ENCODE data around the gene ZNF821.
"Not testable (repeated sequence)": the region's sequence is repeated elsewhere in the genome, so short reads cannot be mapped to it uniquely, and the experiment has no call there.

ZNF821 gene

GRCh38 chr16:71883849-71884638 is at the start of gene ZNF821:
ZNF821 (minus strand) TSS chr16:71884182; CDS start chr16:71879946, 4,236 bp downstream.
- peak; percentile 73 for DNase-seq

- DNase-seq: no peak
Measured at GRCh38 chr16:71933017-71933416, 49.0 kb upstream of the ZNF821 start.

- DNase-seq: no peak
Measured at GRCh38 chr16:71931599-71931998, 47.6 kb upstream of the ZNF821 start.

DNA sequence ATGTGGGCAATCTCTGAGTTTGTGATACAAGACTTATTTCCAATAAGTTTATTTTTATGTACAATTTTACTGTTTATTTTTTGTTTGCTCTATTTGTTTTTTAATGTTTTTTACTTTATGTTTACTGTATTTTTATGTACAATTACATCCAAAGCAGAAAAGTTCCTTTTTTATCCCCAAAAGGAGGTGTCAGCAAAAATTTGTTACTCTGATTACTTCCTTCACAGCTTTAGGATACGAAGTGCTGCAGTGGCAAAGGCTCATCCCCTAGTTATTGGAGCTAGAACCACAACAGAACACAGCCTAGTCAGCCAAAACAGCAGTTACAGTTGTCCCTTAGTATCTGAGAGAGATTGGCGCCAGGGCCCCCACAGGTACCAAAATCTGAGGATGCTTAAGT is 47.0 kb upstream of the ZNF821 start:
- no peak for DNase-seq

- DNase-seq: no peak
Measured at GRCh38 chr16:71930013-71930563, 46.1 kb upstream of the ZNF821 start.

- peak; percentile 85 for DNase-seq
Measured at GRCh38 chr16:71929048-71929447, 45.1 kb upstream of the ZNF821 start.

- DNase-seq: no peak
Measured at GRCh38 chr16:71927787-71928186, 43.8 kb upstream of the ZNF821 start.

GRCh38 chr16:71927383-71927782 is 43.4 kb upstream of the ZNF821 start:
- DNase-seq: peak; percentile 97

GRCh38 chr16:71924710-71925109 is 40.7 kb upstream of the ZNF821 start:
- DNase-seq: no peak

GRCh38 chr16:71923941-71924690 is 40.1 kb upstream of the ZNF821 start:
- peak; percentile 68 for DNase-seq

- no peak for DNase-seq
Measured at GRCh38 chr16:71920658-71921057, 36.7 kb upstream of the ZNF821 start.

DNA sequence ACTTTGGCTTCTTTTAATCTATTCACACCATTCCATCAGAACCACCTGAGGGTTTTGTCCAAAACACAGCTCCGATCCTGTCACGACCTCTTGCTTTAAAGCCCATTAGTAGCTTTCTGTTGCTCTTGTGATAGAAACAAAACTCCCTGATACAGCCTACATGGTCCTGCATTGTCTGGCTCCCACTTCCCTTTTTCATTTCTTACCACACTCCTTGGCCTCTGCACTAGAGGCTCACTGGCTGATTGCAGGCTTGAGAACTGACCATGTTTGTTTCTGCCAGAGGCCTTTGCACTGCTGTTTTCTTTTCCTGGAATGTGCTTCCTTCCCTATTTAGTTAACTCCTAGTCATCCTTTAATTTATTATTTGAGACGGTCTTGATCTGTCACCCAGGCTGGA is 35.1 kb upstream of the ZNF821 start:
- DNase-seq: no peak

DNA sequence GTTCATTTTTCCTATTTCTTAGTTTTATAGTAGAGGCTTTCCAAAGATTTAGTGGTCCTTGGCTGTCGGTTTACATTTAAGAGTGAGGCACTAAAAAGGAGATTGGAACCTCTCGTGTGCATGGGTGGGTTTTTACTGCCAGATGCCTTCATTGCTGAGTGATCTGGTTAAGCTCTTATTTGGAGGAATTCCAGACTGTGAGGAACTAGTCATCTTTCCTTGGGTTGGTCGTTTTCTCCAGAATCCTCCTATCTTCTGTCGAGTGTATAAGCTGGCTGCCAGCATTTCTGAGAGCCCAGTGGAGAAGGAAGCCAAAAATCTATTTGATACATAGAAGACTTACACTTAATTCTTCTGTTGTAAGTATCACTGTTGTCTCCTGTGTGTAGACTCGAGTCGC is 33.9 kb upstream of the ZNF821 start:
- peak; percentile 64 for DNase-seq

GRCh38 chr16:71916397-71916920 is 32.5 kb upstream of the ZNF821 start:
- no peak for DNase-seq

GRCh38 chr16:71915350-71915749 is 31.4 kb upstream of the ZNF821 start:
- no peak for DNase-seq

- DNase-seq: no peak
Measured at GRCh38 chr16:71914802-71915201, 30.8 kb upstream of the ZNF821 start.

DNA sequence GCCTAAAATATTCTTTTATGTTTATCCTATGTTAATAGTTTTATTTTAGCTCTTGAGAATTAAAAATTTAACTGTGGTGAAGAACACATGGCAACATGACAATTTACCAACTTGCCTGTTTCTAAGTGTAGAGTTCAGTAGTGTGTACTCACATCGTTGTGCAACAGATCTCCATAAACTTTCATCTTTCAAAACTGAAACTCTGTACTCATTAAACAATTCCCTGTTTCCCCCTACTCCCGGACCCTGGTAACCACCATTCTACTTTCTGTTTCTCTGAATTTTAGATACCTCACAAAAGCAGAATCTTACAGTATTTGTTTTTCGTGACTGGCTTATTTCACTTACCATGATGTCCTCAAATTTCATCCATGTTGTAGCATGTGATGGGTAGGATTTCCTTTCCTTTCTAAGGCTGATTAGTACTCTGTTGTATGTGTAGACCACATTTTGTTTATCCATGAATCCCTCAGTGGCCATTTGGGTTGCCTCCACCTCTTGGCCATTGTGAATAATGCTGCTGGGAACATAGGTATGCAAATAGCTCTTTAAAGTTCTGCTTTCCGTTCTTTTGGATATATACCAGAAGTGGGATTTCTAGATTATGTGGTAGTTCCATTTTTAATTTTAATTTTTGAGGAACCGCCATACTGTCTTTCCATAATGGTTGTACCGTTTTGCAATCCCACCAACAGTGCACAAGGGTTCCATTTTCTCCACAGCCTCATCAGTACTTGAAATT is 28.7 kb upstream of the ZNF821 start:
- no peak for DNase-seq

DNA sequence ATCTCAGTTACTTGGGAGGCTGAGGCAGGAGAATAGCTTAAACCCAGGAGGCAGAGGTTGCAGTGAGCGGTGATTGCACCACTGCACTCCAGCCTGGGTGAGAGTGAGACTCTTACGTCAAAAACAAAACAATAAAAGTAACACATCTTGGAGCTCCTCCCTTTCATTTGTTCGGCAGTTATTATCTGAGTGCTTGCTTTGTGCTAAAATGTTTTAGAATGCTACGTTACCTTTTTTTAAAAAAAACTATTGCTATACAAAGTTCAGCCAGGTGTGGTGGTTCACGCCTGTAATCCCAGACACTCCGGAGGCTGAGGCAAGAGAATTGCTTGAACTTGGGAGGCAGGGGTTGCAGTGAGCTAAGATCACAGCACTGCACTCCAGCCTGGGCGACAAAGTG is 27.1 kb upstream of the ZNF821 start:
- no peak for DNase-seq

DNA sequence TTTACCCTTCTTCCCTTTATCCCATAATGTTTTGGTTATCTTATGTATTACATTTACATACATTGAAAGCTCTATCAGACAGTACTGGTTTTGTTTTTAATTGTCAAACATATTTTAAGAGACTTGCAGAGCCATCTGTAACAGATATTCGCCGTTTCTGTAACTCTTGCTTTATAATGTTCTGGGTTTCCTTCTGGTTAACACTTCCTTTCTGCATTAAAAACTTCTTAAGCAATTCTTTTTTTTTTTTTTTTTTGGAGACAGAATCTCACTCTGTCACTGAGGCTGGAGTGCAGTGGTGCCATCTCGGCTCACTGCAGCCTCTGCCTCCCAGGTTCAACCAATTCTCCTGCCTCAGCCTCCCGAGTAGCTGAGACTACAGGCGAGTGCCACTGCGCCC is 21.8 kb upstream of the ZNF821 start:
- DNase-seq: not testable (repeated sequence)

DNA sequence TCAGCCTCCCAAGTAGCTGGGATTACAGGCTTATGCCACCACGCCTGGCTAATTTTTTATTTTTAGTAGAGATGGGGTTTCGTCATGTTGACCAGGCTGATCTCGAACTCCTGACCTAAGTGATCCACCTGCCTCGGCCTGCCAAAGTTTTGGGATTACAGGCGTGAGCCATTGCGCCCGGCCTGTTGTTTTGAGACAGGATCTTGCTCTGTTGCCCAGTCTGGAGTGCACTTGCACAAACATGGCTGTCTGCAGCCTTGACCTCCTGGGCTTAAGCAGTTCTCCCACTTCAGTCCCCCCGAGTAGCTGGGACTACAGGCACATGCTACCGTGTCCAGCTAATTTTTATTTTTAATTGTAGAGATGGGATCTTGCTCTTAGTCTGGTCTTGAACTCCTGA is 20.3 kb upstream of the ZNF821 start:
- no peak for DNase-seq

DNA sequence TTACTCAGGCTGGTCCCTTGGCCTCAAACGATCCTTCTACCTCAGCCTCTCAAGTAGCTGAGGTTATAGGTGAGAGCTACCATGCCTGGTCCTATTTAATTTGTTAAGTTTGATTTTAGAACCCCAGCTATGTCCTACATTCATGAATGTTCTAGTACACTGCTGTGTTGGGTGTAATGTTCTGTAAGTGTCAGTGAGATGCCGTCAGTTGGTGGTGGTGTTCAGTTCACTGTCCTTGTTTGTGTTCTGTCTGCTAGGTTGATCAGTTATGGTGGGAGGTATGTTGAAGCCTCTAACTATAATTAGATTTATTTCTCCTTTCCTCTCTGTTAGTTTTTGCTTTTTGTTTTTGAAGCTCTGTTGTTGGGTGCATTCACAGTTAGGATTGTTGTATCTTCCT is 19.6 kb upstream of the ZNF821 start:
- no peak for DNase-seq

DNA sequence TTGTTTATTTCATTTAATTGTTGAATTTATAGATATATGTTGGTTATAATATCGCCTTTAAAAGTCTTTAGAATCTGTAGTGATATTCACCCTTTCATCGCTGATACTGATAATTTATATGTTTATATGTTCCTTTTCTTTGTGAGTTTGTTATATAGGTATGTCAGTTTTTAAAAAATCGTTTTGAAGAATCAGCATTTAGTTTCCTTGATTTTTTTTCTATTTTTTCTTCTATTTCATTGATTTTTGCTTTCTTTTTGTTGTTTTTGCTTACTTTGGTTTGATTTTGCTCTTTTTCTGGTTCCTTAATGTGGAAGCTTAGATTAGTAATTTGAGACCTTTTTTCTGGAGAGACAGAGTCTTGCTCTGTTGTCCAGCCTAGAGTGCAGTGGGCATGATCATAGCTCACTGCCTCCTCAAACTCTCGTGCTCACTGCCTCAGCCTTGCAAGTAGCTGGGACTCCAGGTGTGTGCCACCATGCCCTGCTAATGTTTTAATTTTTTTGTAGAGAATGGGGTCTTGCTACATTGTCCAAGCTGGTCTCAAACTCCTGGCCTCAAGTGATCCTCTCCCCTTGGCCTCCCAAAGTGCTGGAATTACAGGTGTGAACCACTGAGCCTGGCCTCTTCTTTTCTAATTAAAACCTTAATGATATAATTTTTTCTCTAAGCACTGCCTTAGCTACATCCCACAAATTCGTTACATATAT is 18.8 kb upstream of the ZNF821 start:
- no peak for DNase-seq
